Glomerular visceral epithelial cell (primary cell): Measurements from ENCODE around the gene KLHL21.

Source experiments
- DNase-seq: peaks from one replicate; pipeline ENCODE4 v3.0.0-alpha.2; 2016; ENCODE audit errors: extremely low spot score

The KLHL21 gene

DNA sequence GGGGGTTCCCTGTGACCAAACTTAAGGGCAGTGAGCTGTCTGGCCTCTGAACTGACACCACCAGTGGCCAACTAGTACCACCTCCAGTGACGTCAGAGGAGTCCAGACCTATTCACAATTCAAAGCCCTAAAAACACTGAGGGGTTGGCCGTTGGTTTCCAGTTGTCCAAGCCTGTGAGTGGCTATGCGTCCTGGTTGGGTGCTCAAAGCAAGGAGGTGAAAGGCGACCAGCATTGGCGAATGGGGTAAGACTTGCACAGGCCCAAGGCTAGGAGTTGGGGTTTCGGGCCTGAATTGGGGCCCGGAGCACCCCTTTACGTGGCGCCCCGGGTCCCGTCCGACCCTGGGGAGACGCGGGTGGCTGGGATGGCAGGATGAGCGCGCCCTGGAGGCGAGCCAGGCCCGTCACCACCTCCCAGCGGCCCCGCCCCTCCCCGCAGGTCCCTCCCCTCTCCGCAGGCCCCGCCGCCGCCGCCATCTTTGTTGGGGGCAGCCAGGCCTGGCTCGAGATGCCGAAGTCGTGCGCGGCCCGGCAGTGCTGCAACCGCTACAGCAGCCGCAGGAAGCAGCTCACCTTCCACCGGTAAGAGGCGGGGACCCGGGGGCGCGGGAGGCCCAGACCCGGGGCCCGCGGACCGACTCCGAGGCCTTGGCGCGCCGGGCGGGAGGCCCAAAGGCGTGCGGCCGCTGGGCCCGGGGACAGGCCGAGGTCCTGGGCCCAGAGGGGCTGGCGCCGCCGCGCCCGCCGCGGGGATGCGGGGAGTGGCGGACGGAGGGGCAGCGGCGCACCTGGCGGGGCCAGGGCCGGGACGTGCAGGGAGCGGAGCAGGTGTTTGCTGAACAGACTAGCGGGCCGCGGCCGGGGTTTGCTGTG lies 22.3 kb upstream of the KLHL21 start, which contains the start of gene THAP3:
THAP3 (plus strand) TSS at position 159 of the 874 bp plus-strand sequence; CDS start at position 510, 351 bp downstream.
- peak; percentile 87 for DNase-seq

DNA sequence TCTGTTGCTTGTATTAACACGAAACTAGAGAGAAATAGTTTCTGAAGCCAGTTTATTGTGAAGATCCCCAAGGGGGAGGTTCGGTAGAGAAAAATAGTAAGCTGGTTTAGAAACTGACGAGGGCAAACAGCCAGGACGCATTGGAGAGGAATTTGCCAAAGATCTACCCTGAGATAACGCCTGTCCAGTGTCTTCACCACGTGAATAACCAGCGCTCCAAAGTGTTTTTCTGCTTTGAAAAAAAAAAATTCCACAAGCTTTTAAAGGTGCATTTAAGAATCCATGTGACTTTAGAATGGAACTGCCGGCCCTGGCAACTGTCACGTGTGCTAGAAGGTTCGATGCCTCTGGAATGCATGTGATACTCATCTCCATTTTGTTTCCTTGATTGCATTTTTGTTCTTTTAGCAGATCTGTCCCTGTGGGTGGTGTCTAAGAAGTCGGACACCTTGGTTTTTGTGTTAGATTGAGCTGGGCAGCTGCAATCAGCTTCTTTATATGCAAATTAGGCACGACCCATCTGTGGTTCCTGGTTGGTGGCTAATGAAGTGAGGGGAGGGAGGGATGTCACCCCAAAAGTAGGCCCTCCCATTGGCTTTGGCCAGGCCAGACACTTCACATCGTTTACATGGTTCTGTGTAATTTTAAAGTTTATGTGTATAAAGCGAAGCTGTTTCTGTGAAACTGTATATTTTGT lies 20.7 kb upstream of the KLHL21 start:
- no peak for DNase-seq

DNA sequence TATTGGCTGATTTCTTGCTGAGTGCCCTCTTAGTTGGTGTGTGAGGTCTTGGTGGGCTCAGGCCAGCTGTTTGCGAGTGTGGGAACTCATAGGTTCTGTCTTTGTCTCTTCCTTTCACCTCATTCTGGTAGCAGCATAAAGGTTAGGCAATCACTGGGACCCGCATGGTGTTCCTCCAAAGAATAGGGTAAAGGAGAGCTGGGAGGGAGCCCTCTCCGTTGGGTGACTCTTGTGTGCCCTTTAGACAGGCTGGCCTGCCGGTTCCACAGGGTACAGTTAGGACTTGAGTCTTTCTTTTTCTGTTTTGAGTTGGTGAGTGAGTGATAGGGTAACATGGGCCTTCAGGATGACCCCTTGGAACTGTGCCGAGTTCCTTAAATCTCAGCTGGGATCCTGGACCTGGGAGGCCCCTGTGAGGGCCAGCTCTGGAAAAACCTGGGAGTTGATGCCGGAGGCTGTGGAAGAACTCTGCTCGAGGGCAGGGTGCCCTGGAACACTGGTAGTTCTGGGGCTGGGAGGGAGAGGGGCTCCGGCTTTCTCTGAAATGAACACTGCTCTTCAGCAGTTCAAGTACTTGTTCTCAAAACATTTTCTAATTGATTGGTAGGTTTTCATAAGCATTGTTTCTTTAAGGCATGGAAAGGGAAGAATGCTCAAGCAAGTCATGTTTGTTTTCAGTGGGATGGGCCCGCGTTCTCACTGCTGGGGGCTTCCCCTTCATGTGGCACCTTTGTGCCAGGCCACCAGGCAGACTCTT lies 19.9 kb upstream of the KLHL21 start:
- no peak for DNase-seq

DNA sequence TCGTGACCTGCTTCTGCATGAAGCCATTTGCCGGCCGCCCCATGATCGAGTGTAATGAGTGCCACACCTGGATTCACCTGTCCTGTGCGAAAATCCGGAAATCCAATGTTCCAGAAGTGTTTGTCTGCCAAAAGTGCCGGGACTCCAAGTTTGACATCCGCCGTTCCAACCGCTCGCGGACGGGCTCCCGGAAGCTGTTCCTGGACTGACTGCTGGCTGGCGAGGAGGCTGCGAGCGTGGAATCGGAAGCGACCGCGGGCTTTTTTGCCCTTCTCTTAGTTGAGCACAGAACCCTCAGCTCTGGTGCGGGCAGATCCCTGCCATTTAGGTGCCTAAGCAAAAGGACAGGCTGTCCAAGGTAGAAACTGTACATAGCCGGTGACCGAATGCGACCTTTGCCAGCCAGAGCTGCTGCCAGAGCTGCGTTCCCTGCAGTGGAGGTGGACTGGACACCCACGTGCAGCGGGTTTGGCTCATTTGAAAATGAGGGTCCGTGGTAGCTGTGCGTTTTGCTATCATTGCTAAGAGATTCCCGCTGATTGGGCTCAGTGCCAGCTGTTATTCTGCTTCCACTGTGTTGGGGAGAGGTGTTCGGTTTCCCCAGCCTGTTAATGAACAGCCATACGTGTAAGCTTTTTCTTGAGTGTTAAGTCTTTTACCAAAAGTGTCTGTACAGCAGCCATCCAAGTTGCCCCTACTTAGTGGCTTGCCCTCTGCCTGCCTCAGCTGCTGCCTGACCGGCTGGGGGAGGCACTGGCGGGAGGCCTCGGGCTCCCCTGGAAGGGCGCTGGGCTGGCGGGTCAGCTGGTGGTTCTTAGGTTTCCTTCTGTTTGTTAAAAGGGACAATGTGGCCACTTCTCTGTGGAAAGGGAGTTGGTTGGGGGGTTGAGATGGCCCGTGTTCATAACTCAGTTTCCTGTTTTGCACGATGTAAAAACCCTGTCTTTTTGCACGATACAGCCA lies 19.0 kb upstream of the KLHL21 start:
- no peak for DNase-seq

GRCh38 chr1:6619045-6619444 lies 16.4 kb upstream of the KLHL21 start:
- DNase-seq, result no peak

- no peak for DNase-seq
Observed at GRCh38 chr1:6614929-6615785, 12.5 kb upstream of the KLHL21 start.

DNA sequence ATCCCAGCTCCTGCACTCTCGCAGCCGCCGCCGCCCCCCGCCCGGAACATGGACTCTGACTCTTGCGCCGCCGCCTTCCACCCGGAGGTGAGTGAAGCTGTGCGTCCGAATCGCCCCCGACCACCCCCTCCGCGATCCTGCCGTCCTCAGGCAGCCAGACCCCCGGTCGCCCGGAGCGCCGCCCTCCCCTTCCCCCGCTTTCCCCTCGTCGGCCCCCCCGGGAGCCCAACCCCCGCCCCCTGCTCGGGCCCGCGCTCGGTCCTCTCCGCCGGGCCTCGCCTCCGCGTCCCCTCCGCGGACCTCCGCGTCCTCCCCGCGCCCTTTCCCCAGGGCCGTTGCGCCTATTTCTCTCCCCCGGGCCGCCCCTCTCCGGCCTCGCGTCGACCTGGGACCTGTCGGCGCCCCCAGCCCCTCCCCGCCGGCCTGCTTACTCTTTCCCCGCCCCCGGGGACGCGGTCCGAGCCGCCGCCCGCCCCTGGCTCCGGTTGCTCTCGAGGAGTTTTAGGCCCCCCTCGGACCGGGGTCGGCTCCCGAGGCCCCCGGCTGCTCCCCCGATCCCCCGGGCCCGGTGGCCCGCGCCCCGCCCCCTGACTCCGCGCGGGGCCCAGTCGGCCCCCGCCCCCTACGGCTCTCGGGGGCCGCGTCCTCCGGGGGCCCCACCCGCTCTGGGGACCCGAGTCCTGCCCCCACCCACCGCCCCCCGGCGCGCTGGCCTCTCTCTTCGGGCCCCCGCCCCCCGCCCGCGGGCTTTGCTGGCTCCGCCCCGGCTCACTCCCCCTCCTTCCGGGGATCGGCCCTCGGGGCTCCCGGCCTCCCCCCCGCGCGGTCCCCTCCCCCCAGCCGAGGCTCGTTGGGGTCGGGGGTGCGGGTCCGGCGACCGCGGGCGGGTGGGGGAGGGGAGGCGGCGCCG lies 11.6 kb upstream of the KLHL21 start:
- DNase-seq, result peak; percentile 59

- DNase-seq, result peak; percentile 99
Observed at GRCh38 chr1:6613361-6614018, 10.8 kb upstream of the KLHL21 start, which contains the start of gene PHF13. Gene PHF13, plus strand, starts transcription at chr1:6613731. Its CDS starts 336 bp downstream, at chr1:6614067.

GRCh38 chr1:6612641-6613360 lies 10.1 kb upstream of the KLHL21 start:
- DNase-seq, result peak; percentile 53

GRCh38 chr1:6603915-6604558 lies 1.4 kb upstream of the KLHL21 start:
- peak; percentile 33 for DNase-seq

- DNase-seq, result peak; percentile 71
Observed at GRCh38 chr1:6603238-6603914, 707 bp upstream of the KLHL21 start.

- DNase-seq, result peak; percentile 41
Observed at GRCh38 chr1:6601923-6602668, 573 bp downstream of the KLHL21 start.

GRCh38 chr1:6601049-6601922 lies 1.4 kb downstream of the KLHL21 start:
- DNase-seq, result peak; percentile 85

DNA sequence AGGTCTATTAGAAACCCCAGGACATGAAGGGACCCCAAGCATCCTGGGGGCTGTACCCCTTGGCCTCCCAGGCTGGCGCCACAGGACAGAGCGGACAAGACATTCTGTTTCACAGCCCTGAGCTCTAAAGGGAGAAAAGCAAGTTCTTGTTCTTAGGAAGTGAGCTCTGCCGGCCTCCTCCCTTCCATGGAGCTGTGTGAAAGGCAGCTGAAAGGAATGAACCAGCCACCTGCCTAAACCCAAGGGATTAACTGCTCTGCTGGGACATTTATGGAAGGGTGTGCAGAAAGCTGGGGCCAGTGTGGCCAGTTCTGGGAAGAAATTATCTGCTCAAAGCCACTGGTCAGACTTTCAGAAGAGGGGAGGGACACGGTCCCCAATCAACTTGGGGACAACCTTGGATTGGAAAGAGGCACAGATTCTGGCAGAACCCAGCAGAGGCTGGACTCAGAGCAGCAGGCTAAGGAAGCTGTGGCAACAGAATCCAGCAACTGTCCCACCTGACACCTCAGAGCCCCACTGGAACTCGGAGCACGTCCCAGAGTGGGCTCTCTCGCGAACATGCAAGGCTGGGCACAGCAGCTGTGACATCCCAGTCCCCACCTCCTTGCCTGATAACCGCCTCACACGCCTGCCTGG lies 2.1 kb downstream of the KLHL21 start:
- DNase-seq, result no peak
